NCI-H2196 treated with DMSO at 0.1 percent for 48 hours (cell line): ENCODE results near the gene SYNE2.
"Not testable (repeated sequence)": the region's sequence is repeated elsewhere in the genome, so short reads cannot be mapped to it uniquely, and the experiment has no call there.

ENCODE experiments used
- DNase-seq: peaks from one replicate; lab custom pipeline; 2025; ENCODE audit not compliant: unreplicated experiment; lab: John Stamatoyannopoulos, UW

Gene SYNE2

GRCh38 chr14:63852817-63853731 lies at the start of gene SYNE2:
TSS of gene SYNE2 (plus strand) at chr14:63853004. CDS start at chr14:63909149, 56,145 bp downstream.
- peak; percentile 74 for DNase-seq

- not testable (repeated sequence) for DNase-seq
Observed at GRCh38 chr14:63803221-63803791, 49.5 kb upstream of the SYNE2 start.

- not testable (repeated sequence) for DNase-seq
Observed at GRCh38 chr14:63806064-63806463, 46.7 kb upstream of the SYNE2 start.

GRCh38 chr14:63811692-63812091 lies 41.1 kb upstream of the SYNE2 start:
- not testable (repeated sequence) for DNase-seq

- DNase-seq: no peak
Observed at GRCh38 chr14:63833728-63834127, 19.1 kb upstream of the SYNE2 start.

- no peak for DNase-seq
Observed at GRCh38 chr14:63840981-63841380, 11.8 kb upstream of the SYNE2 start.

GRCh38 chr14:63843796-63844195 lies 9.0 kb upstream of the SYNE2 start:
- DNase-seq: no peak

- no peak for DNase-seq
Observed at GRCh38 chr14:63848890-63849289, 3.9 kb upstream of the SYNE2 start.

- DNase-seq: peak; percentile 45
Observed at GRCh38 chr14:63852271-63852816, 460 bp upstream of the SYNE2 start.

- no peak for DNase-seq
Observed at GRCh38 chr14:63853831-63854293, 1.1 kb downstream of the SYNE2 start.

GRCh38 chr14:63854330-63854729 lies 1.5 kb downstream of the SYNE2 start:
- no peak for DNase-seq

- no peak for DNase-seq
Observed at GRCh38 chr14:63855281-63855680, 2.5 kb downstream of the SYNE2 start.

GRCh38 chr14:63857466-63858030 lies 4.7 kb downstream of the SYNE2 start:
- DNase-seq: no peak

- no peak for DNase-seq
Observed at GRCh38 chr14:63860146-63860545, 7.3 kb downstream of the SYNE2 start.

GRCh38 chr14:63862163-63862562 lies 9.4 kb downstream of the SYNE2 start:
- no peak for DNase-seq

- DNase-seq: no peak
Observed at GRCh38 chr14:63863004-63863403, 10.2 kb downstream of the SYNE2 start.

- DNase-seq: not testable (repeated sequence)
Observed at GRCh38 chr14:63864775-63865174, 12.0 kb downstream of the SYNE2 start.

GRCh38 chr14:63867933-63868921 lies 15.4 kb downstream of the SYNE2 start:
- no peak for DNase-seq

- DNase-seq: peak; percentile 31
Observed at GRCh38 chr14:63869940-63870752, 17.3 kb downstream of the SYNE2 start.

- DNase-seq: not testable (repeated sequence)
Observed at GRCh38 chr14:63870753-63871037, 17.9 kb downstream of the SYNE2 start.
